IMR-90 (cell line): ENCODE data around the gene MASP2. TPM values are rescaled to one million over a fixed set of nuclear protein-coding genes. Genes with fewer than 3 reads are reported as not detected.

Source experiments
- ATAC-seq: fragments of 200-7000 bp; cut with Tn5 transposase; 2 replicates; pipeline ENCODE4 v1.9.1; 2020; ENCODE audit warnings: low read depth, mild to moderate bottlenecking, moderate library complexity
- BruUV-seq: library from RNA; stranded (reverse); fragments of 400-500 nt; replicated peaks from 2 replicates; lab custom pipeline; 2021; lab: Mats Ljungman, UMichigan
- CTCF ChIA-PET: fragments of 300-600 bp; formaldehyde crosslinking; extraction: SDS; loops from one replicate; lab custom pipeline; 2021; ENCODE audit warnings: antibody characterized with exemption; lab: Yijun Ruan, JAX
- POLR2A ChIA-PET: fragments of 300-600 bp; sonication (Branson Sonifier 250); formaldehyde crosslinking; loops from one replicate; lab custom pipeline; 2022; ENCODE audit warnings: antibody characterized with exemption; ENCODE audit not compliant: unreplicated experiment; lab: Charles Lee
- DNase-seq: peaks from one replicate; pipeline ENCODE4 v3.0.0; 2013
- H2AFZ ChIP-seq: replicated peaks from 2 replicates; pipeline ENCODE3; 2013; ENCODE audit warnings: low read length, mild to moderate bottlenecking; ENCODE audit not compliant: poor library complexity
- H2AK5ac ChIP-seq: 2 replicates; pipeline ENCODE4 v1.6.1; 2013; ENCODE audit warnings: low read depth, low read length, inconsistent platforms
- H2AK9ac ChIP-seq: replicated peaks from 2 replicates; pipeline ENCODE3; 2013; ENCODE audit warnings: mild to moderate bottlenecking, low read depth, low read length, moderate library complexity; ENCODE audit not compliant: poor library complexity
- H2BK120ac ChIP-seq: 2 replicates; pipeline ENCODE4 v1.6.1; 2013; ENCODE audit warnings: low read depth, low read length, inconsistent platforms
- H2BK15ac ChIP-seq: 3 replicates; pipeline ENCODE4 v1.6.1; 2013; ENCODE audit warnings: low read depth, low read length, inconsistent platforms
- H2BK20ac ChIP-seq: 2 replicates; pipeline ENCODE4 v1.6.1; 2013; ENCODE audit warnings: low read depth, mild to moderate bottlenecking, inconsistent platforms, low read length, moderate library complexity
- H2BK5ac ChIP-seq: 2 replicates; pipeline ENCODE4 v1.6.1; 2013; ENCODE audit warnings: mild to moderate bottlenecking, low read depth, low read length, inconsistent platforms; ENCODE audit not compliant: poor library complexity, severe bottlenecking
- H3K14ac ChIP-seq: replicated peaks from 2 replicates; pipeline ENCODE4 v1.6.1; 2013; ENCODE audit warnings: low read depth, low read length, inconsistent platforms
- H3K18ac ChIP-seq: 2 replicates; pipeline ENCODE4 v1.6.1; 2013; ENCODE audit warnings: low read depth, low read length, control low read depth
- H3K23ac ChIP-seq: 2 replicates; pipeline ENCODE4 v1.6.1; 2013; ENCODE audit warnings: low read depth, low read length, inconsistent platforms
- H3K27ac ChIP-seq: 2 replicates; pipeline ENCODE4 v1.5.1; 2013; ENCODE audit warnings: mild to moderate bottlenecking, control low read depth, low read length; ENCODE audit not compliant: insufficient read depth
- H3K27me3 ChIP-seq: 2 replicates; pipeline ENCODE4 v1.6.1; 2013; ENCODE audit warnings: low read length; ENCODE audit not compliant: control insufficient read depth, insufficient read depth
- H3K36me3 ChIP-seq: 2 replicates; pipeline ENCODE4 v1.6.1; 2013; ENCODE audit warnings: low read length, mixed read lengths; ENCODE audit not compliant: control insufficient read depth, insufficient read depth
- H3K4ac ChIP-seq: 2 replicates; pipeline ENCODE4 v1.6.1; 2013; ENCODE audit warnings: low read depth, low read length, inconsistent platforms
- H3K4me1 ChIP-seq: 2 replicates; pipeline ENCODE4 v1.6.1; 2013; ENCODE audit warnings: low read length, mixed read lengths; ENCODE audit not compliant: control insufficient read depth, insufficient read depth
- H3K4me2 ChIP-seq: 2 replicates; pipeline ENCODE4 v1.6.1; 2013; ENCODE audit warnings: low read depth, mild to moderate bottlenecking, control low read depth, low read length, moderate library complexity
- H3K4me3 ChIP-seq: 2 replicates; pipeline ENCODE4 v1.5.1; 2013; ENCODE audit warnings: low read depth, mild to moderate bottlenecking, control low read depth, low read length, moderate library complexity; ENCODE audit not compliant: insufficient read depth
- H3K56ac ChIP-seq: 2 replicates; pipeline ENCODE4 v1.6.1; 2013; ENCODE audit warnings: low read length, inconsistent platforms; ENCODE audit not compliant: insufficient read depth; ENCODE audit errors: extremely low read depth
- H3K79me1 ChIP-seq, 2 experiments: 2 replicates each; pipeline ENCODE4 v1.6.1; 2013; ENCODE audit warnings: low read length in 2 of 2, inconsistent platforms in 1 of 2, low read depth in 1 of 2
- H3K9ac ChIP-seq: 2 replicates; pipeline ENCODE4 v1.6.1; 2013; ENCODE audit warnings: low read depth, low read length, control low read depth
- H3K9me1 ChIP-seq: 2 replicates; pipeline ENCODE4 v1.6.1; 2013; ENCODE audit warnings: low read length, inconsistent platforms; ENCODE audit not compliant: insufficient read depth
- H3K9me3 ChIP-seq: 2 replicates; pipeline ENCODE4 v1.6.1; 2013; ENCODE audit warnings: low read length; ENCODE audit not compliant: control insufficient read depth, insufficient read depth
- H4K20me1 ChIP-seq: 2 replicates; pipeline ENCODE4 v1.6.1; 2013; ENCODE audit warnings: low read length, inconsistent platforms; ENCODE audit not compliant: insufficient read depth
- H4K5ac ChIP-seq: 2 replicates; pipeline ENCODE4 v1.6.1; 2013; ENCODE audit warnings: mild to moderate bottlenecking, low read depth, low read length, control low read depth
- H4K8ac ChIP-seq, 2 experiments: 2 replicates each; pipeline ENCODE4 v1.6.1; 2013; ENCODE audit warnings: low read depth in 2 of 2, low read length in 2 of 2, control low read depth in 1 of 2, inconsistent platforms in 1 of 2
- H4K91ac ChIP-seq: 2 replicates; pipeline ENCODE4 v1.6.1; 2013; ENCODE audit warnings: low read depth, low read length, inconsistent platforms; ENCODE audit not compliant: insufficient read depth
- BHLHE40 ChIP-seq: fragments of 150-350 bp; IDR thresholded peaks from 2 replicates; pipeline ENCODE4 v1.6.1; 2016; ENCODE audit warnings: mild to moderate bottlenecking, low read depth, low read length
- CEBPB ChIP-seq: IDR thresholded peaks from 2 replicates; pipeline ENCODE4 v1.6.1; 2012; ENCODE audit warnings: low read depth, low read length, improper control_type of control experiment
- CHD1 ChIP-seq: IDR thresholded peaks from 2 replicates; pipeline ENCODE4 v1.6.1; 2012; ENCODE audit warnings: low read depth, low read length, improper control_type of control experiment
- CTCF ChIP-seq: conservative IDR thresholded peaks from 2 replicates; pipeline ENCODE4 v1.5.1; 2012; ENCODE audit warnings: mild to moderate bottlenecking, low read depth, low read length, improper control_type of control experiment
- ELK1 ChIP-seq: fragments of 150-350 bp; IDR thresholded peaks from 2 replicates; pipeline ENCODE4 v1.6.1; 2016; ENCODE audit warnings: low read depth, mild to moderate bottlenecking, low read length, moderate library complexity, borderline replicate concordance
- FOS ChIP-seq: fragments of 150-350 bp; IDR thresholded peaks from 2 replicates; pipeline ENCODE4 v1.6.1; 2016; ENCODE audit warnings: low read depth, low read length
- MAFK ChIP-seq: IDR thresholded peaks from 2 replicates; pipeline ENCODE4 v1.6.1; 2012; ENCODE audit warnings: low read depth, low read length, improper control_type of control experiment
- MXI1 ChIP-seq: IDR thresholded peaks from 2 replicates; pipeline ENCODE4 v1.6.1; 2012; ENCODE audit warnings: low read depth, mild to moderate bottlenecking, low read length, moderate library complexity, borderline replicate concordance
- NFE2L2 ChIP-seq: fragments of 150-350 bp; IDR thresholded peaks from 2 replicates; pipeline ENCODE4 v1.6.1; 2016; ENCODE audit warnings: low read depth, mild to moderate bottlenecking, low read length
- POLR2A ChIP-seq: IDR thresholded peaks from 2 replicates; pipeline ENCODE4 v1.6.1; 2012; ENCODE audit warnings: mild to moderate bottlenecking, low read depth, low read length
- RAD21 ChIP-seq: IDR thresholded peaks from 2 replicates; pipeline ENCODE4 v1.6.1; 2012; ENCODE audit warnings: low read length, improper control_type of control experiment
- RCOR1 ChIP-seq: IDR thresholded peaks from 2 replicates; pipeline ENCODE4 v1.6.1; 2012; ENCODE audit warnings: mild to moderate bottlenecking, low read length, improper control_type of control experiment; ENCODE audit not compliant: insufficient replicate concordance
- RFX5 ChIP-seq: IDR thresholded peaks from 2 replicates; pipeline ENCODE4 v1.8.0; 2012; ENCODE audit warnings: low read depth, mild to moderate bottlenecking, low read length, moderate library complexity
- SMC3 ChIP-seq: fragments of 150-350 bp; IDR thresholded peaks from 2 replicates; pipeline ENCODE4 v1.6.1; 2016; ENCODE audit warnings: low read depth, mild to moderate bottlenecking, antibody characterized with exemption, low read length, moderate library complexity
- USF2 ChIP-seq: fragments of 150-350 bp; IDR thresholded peaks from 2 replicates; pipeline ENCODE4 v1.6.1; 2017; ENCODE audit warnings: mild to moderate bottlenecking, antibody characterized with exemption, low read length, low read depth
- WGBS, 2 experiments: methylation state at CpG; one replicate each; pipeline versions ENCODE4 v1.1.5 to v1.1.7; 2013; ENCODE audit warnings: missing lambda C conversion rate in 2 of 2; ENCODE audit not compliant: insufficient read length in 1 of 2; ENCODE audit errors: extremely low coverage in 2 of 2; 5-methylcytosine and 5-hydroxymethylcytosine counted together
- dilution Hi-C: fragments of 300-500 bp; cut with HindIII; formaldehyde crosslinking; loops from one replicate; pipeline ENCODE4 v1.14.3; 2018; ENCODE audit warnings: low sequenced_read_pairs; ENCODE audit not compliant: unreplicated experiment
- in situ Hi-C: fragments of 300-500 bp; cut with MboI; formaldehyde crosslinking; loops from 3 replicates; pipeline ENCODE4 v1.14.3; 2019; ENCODE audit warnings: low sequenced_read_pairs, inconsistent platforms, mixed read lengths
- intact Hi-C: fragments of 100-400 bp; cut with micrococcal nuclease; formaldehyde crosslinking; loops from 2 replicates; pipeline ENCODE4 v1.10.0; 2022
- polyA plus RNA-seq, 3 experiments: library from polyadenylated mRNA; depleted of rRNA; stranded (reverse); fragments of >200 nt; gene quantifications; 2 replicates each; pipeline ENCODE4 v1.2.3, GENCODE V29; 2012; ENCODE audit warnings: low replicate concordance in 1 of 3
- total RNA-seq: library from RNA; depleted of rRNA; stranded (reverse); fragments of >200 nt; gene quantifications from 2 replicates; pipeline ENCODE4 v1.2.3, GENCODE V29; 2012

The MASP2 gene
- total and polyA plus RNA-seq, 2 of the 4 experiments (the other 2 are of a cell fraction): 0.03 TPM; not detected in 1

DNA sequence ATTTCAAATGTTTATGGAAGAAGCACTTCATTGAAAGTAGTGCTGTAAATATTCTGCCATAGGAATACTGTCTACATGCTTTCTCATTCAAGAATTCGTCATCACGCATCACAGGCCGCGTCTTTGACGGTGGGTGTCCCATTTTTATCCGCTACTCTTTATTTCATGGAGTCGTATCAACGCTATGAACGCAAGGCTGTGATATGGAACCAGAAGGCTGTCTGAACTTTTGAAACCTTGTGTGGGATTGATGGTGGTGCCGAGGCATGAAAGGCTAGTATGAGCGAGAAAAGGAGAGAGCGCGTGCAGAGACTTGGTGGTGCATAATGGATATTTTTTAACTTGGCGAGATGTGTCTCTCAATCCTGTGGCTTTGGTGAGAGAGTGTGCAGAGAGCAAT lies 23.8 kb downstream of the MASP2 start:
- no peak for TF ChIP-seq CTCF
- TF ChIP-seq ELK1: no peak
- no peak for TF ChIP-seq MAFK
- no peak for TF ChIP-seq RFX5
- no peak for TF ChIP-seq USF2
- TF ChIP-seq CHD1: no peak
- no peak for TF ChIP-seq RCOR1
- TF ChIP-seq RAD21: no peak
- TF ChIP-seq SMC3: no peak
- no peak for TF ChIP-seq BHLHE40
- TF ChIP-seq FOS: no peak
- TF ChIP-seq NFE2L2: no peak
- no peak for TF ChIP-seq MXI1
- no peak for TF ChIP-seq CEBPB
- no peak for TF ChIP-seq POLR2A
- no peak overlapping the region for H3K23ac ChIP-seq
- dilution Hi-C loops (no loop called here), in situ Hi-C loops (no loop called here), intact Hi-C loops (no loop called here)
- H3K4me2 ChIP-seq: no peak overlapping the region
- H3K9ac ChIP-seq: no peak overlapping the region
- 100% methylated on average over 3 of the region's 14 CpGs; no CpG with 5 or more reads in 1 of the 2 experiments for WGBS, 2 experiments
- no peak overlapping the region for H2AK9ac ChIP-seq
- POLR2A ChIA-PET: no interaction called here
- no peak overlapping the region for H2AK5ac ChIP-seq
- no peaks in the 10 kb centered on the region for H3K9me3 ChIP-seq
- peaks cover 31% of the 10 kb centered on the region for H4K20me1 ChIP-seq
- H4K91ac ChIP-seq: no peak overlapping the region
- no peak overlapping the region for H2BK20ac ChIP-seq
- H2BK120ac ChIP-seq: no peak overlapping the region
- H4K8ac ChIP-seq: no peak overlapping the region
- peaks cover 60% of the 10 kb centered on the region for H3K36me3 ChIP-seq
- no TSS peak for BruUV-seq
- H3K4me1 ChIP-seq: no peaks in the 10 kb centered on the region
- H2BK15ac ChIP-seq: no peak overlapping the region
- ATAC-seq: no peak
- no peak overlapping the region for H3K4me3 ChIP-seq
- no peak overlapping the region for H3K18ac ChIP-seq
- no peaks in the 10 kb centered on the region for H3K27me3 ChIP-seq
- no peak for DNase-seq
- no peak overlapping the region for H3K14ac ChIP-seq
- H3K4ac ChIP-seq: no peak overlapping the region
- no peak overlapping the region for H2AFZ ChIP-seq
- H3K79me1 ChIP-seq: peaks cover 18 to 21% of the 10 kb centered on the region in 2 experiments
- no peak overlapping the region for H2BK5ac ChIP-seq
- CTCF ChIA-PET: no interaction called here
- H3K27ac ChIP-seq: no peak overlapping the region
- no peaks in the 10 kb centered on the region for H3K9me1 ChIP-seq
- H4K5ac ChIP-seq: no peak overlapping the region
- no peak overlapping the region for H3K56ac ChIP-seq
